Sigmoid colon (tissue), 4 donors: Measurements from ENCODE around the gene XKR7.

Source experiments
- EP300 ChIP-seq, 4 donors: sonication (generic); formaldehyde crosslinking; IDR thresholded peaks; one replicate each; pipeline ENCODE4 v1.6.1; 2017; ENCODE audit warnings: antibody characterized with exemption in 4 of 4
- POLR2A ChIP-seq, 2 donors: fragments of 450-650 bp; IDR thresholded peaks; one replicate each; pipeline ENCODE4 v1.6.1; 2016; ENCODE audit warnings: antibody characterized with exemption in 2 of 2, mild to moderate bottlenecking in 2 of 2, moderate library complexity in 2 of 2
- POLR2AphosphoS5 ChIP-seq, 4 donors: sonication (generic); formaldehyde crosslinking; IDR thresholded peaks; one replicate each; pipeline ENCODE4 v1.6.1; 2017; ENCODE audit warnings: antibody characterized with exemption in 4 of 4
- TF ChIP-seq, protein P1 (sequence below), 4 experiments: fragments of 450-650 bp in 3 of 4; fragments of 200-600 bp in 1 of 4; IDR thresholded peaks; one replicate each; pipeline ENCODE4 v1.5.1; 2016 to 2019; ENCODE audit warnings: antibody characterized with exemption in 4 of 4, mild to moderate bottlenecking in 3 of 4, moderate library complexity in 2 of 4

DNA sequence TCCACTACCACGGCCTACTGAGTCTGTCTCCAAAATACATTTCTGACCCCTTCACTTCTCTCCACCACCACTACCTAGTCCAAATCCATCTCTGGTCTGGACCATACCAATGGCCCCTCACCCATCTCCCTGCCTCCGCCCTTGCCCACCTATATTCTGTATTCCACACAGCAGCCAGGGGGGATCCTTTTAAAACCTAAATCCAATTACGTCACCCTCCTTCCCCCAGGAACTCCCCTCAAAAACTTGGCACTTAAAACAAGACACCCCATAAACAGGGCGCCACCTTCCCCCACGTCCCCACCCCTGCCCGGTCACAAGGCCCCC, 16.8 kb upstream of the XKR7 start:
- TF ChIP-seq, protein P1, sequence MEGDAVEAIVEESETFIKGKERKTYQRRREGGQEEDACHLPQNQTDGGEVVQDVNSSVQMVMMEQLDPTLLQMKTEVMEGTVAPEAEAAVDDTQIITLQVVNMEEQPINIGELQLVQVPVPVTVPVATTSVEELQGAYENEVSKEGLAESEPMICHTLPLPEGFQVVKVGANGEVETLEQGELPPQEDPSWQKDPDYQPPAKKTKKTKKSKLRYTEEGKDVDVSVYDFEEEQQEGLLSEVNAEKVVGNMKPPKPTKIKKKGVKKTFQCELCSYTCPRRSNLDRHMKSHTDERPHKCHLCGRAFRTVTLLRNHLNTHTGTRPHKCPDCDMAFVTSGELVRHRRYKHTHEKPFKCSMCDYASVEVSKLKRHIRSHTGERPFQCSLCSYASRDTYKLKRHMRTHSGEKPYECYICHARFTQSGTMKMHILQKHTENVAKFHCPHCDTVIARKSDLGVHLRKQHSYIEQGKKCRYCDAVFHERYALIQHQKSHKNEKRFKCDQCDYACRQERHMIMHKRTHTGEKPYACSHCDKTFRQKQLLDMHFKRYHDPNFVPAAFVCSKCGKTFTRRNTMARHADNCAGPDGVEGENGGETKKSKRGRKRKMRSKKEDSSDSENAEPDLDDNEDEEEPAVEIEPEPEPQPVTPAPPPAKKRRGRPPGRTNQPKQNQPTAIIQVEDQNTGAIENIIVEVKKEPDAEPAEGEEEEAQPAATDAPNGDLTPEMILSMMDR (IDR thresholded peaks at IDR 0.05) = no peak
- no peak for TF ChIP-seq POLR2A (IDR thresholded peaks at IDR 0.05)
- TF ChIP-seq POLR2AphosphoS5 (IDR thresholded peaks at IDR 0.05) = no peak
- TF ChIP-seq EP300 (IDR thresholded peaks at IDR 0.05) = no peak
